ENCODE measurements around the gene MYOZ3. TPM values are rescaled to one million over a fixed set of nuclear protein-coding genes. Genes with fewer than 3 reads are reported as not detected.

MYOZ3 gene
- total RNA-seq, 2 experiments from 2014 or later: 0.07 to 0.21 TPM

DNA sequence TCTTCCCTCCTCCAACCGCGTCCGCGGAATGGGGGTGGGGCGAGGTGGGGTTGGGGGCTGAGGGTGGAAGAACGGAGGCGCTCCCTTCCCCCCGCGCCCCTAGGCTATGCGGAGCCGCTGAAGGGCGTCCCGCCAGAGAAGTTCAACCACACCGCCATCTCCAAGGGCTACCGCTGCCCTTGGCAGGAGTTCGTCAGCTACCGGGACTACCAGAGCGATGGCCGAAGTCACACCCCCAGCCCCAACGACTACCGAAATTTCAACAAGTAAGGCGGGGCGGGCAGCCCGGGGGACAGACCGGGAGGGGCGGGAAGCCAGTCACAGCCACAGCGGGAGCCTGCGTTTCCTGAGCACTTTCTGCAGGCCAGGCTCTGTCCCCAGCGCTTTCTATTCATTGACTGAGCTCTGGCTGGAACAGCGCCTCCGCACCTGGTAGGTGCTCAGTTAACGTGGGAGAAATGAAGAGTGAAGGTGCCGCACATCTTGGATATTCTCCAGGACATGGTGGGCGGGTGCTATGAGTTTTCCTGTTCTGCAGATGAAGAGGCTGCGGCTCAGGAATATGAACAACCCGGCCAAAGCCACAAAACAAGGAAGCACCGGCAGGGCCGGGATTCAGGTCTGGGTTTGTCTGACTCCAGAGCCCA, 11.3 kb downstream of the MYOZ3 start:
- Mint-ChIP-seq H3K4me3 (peak overlapping the region; percentile 68), H3K36me3 (no peaks in the 10 kb centered on the region), H3K9me3 (no peaks in the 10 kb centered on the region), H3K4me1 (ENCODE audit: low read depth) (no peaks in the 10 kb centered on the region), H3K27me3 (peaks cover 18% of the 10 kb centered on the region), H3K27ac (no peak overlapping the region)
- ChIA-PET CTCF (interaction anchor here (0.6 to 1.3 kb wide), 3 partner anchors 15 to 126 kb away, joined by 3 to 5 read pairs (median 4); no protein-coding TSS in a partner anchor), POLR2A (interaction anchor here (1.2 kb wide), 1 partner anchor 21 kb away, joined by 3 read pairs; no protein-coding TSS in a partner anchor)
- peak; percentile 46 for DNase-seq
- intact Hi-C loops (cut with micrococcal nuclease): no loop called here

- Mint-ChIP-seq H3K36me3 (no peaks in the 10 kb centered on the region), H3K4me3 (peak overlapping the region; percentile 68), H3K9me3 (no peaks in the 10 kb centered on the region), H3K4me1 (ENCODE audit: low read depth) (no peaks in the 10 kb centered on the region), H3K27me3 (peaks cover 18% of the 10 kb centered on the region), H3K27ac (no peak overlapping the region)
- ChIA-PET CTCF (interaction anchor here (0.6 to 1.3 kb wide), 3 partner anchors 15 to 127 kb away, joined by 3 to 5 read pairs (median 3); partner anchors contain the start of gene RBM22), POLR2A (interaction anchor here (1.2 kb wide), 1 partner anchor 21 kb away, joined by 3 read pairs; no protein-coding TSS in a partner anchor)
- intact Hi-C loops (cut with micrococcal nuclease): no loop called here
- DNase-seq: no peak
Measured at GRCh38 chr5:150672884-150673275, 11.8 kb downstream of the MYOZ3 start.

GRCh38 chr5:150674341-150674821, 13.3 kb downstream of the MYOZ3 start:
- H3K36me3 Mint-ChIP-seq: no peaks in the 10 kb centered on the region
- H3K4me3 Mint-ChIP-seq: no peak overlapping the region
- intact Hi-C loops (cut with micrococcal nuclease): no loop called here
- H3K4me1 Mint-ChIP-seq (ENCODE audit: low read depth): no peaks in the 10 kb centered on the region
- DNase-seq: no peak
- H3K27ac Mint-ChIP-seq: no peak overlapping the region
- no peaks in the 10 kb centered on the region for H3K9me3 Mint-ChIP-seq
- ChIA-PET POLR2A (no interaction called here), CTCF (no interaction called here)
- peaks cover 18% of the 10 kb centered on the region for H3K27me3 Mint-ChIP-seq

DNA sequence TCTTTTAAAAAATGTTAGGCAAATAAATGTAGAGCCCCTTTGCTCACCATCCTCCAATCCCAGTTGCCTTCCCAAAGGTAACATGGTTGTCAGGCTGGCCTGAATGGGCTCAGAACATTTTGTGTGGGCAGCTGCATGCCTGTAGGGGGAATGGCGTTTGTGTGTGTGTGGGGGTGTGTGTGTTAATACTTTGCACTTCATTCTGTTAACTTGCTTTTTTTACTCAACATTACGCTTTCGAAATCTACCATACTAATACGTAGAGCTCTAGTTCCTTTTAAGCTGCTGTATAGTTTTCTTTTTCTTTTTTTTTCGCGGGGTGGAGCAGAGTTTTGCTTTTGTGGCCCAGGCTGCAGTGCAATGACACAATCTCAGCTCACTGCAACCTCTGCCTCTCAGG, 14.0 kb downstream of the MYOZ3 start:
- Mint-ChIP-seq H3K27ac (no peak overlapping the region), H3K27me3 (peaks cover 15% of the 10 kb centered on the region), H3K4me3 (no peak overlapping the region), H3K9me3 (no peaks in the 10 kb centered on the region), H3K4me1 (ENCODE audit: low read depth) (no peaks in the 10 kb centered on the region), H3K36me3 (no peaks in the 10 kb centered on the region)
- DNase-seq: no peak
- CTCF ChIA-PET: no interaction called here
- intact Hi-C loops (cut with micrococcal nuclease): no loop called here
- POLR2A ChIA-PET: no interaction called here

DNA sequence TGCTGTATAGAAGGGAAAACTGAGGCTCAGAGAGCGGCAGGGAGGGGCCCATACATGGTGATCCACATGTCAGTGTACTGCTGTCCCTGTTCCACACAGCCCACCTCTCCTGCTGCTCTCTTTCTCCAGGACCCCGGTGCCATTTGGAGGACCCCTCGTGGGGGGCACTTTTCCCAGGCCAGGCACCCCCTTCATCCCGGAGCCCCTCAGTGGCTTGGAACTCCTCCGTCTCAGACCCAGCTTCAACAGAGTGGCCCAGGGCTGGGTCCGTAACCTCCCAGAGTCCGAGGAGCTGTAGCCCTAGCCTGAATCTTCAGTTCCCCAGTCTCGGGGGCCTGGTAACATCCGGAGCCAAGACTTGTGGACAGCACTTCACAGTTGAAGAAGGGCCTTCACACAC, 15.5 kb downstream of the MYOZ3 start:
- Mint-ChIP-seq H3K4me1 (ENCODE audit: low read depth) (no peaks in the 10 kb centered on the region), H3K27ac (no peak overlapping the region), H3K36me3 (peaks cover 5% of the 10 kb centered on the region), H3K27me3 (peaks cover 1% of the 10 kb centered on the region), H3K4me3 (no peak overlapping the region), H3K9me3 (no peaks in the 10 kb centered on the region)
- intact Hi-C loops (cut with micrococcal nuclease): no loop called here
- CTCF ChIA-PET: no interaction called here
- DNase-seq: no peak
- POLR2A ChIA-PET: no interaction called here

DNA sequence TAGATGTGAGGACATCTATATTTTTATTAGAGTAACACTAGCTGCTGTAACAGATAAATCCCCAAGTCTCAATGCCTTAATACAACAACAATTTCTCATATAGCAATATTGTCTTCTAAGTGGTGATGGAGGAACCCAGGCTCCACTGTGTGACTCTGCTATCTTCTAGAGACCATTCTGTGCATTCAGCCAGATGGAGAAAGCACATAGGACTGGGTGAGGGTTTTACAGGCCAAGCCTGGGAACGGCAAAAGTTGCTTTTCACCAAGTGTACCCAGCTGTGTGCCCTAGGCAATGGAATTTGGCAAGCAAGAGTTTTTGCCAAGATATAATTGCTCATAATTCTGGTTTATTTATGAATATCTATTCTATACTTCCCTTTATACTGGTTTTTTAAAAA, 28.1 kb downstream of the MYOZ3 start:
- POLR2A ChIA-PET: no interaction called here
- no peak for DNase-seq
- Mint-ChIP-seq H3K4me1 (ENCODE audit: low read depth) (no peaks in the 10 kb centered on the region), H3K36me3 (peaks cover 29% of the 10 kb centered on the region), H3K4me3 (no peak overlapping the region), H3K27ac (no peak overlapping the region), H3K27me3 (no peaks in the 10 kb centered on the region), H3K9me3 (no peaks in the 10 kb centered on the region)
- CTCF ChIA-PET: no interaction called here
- intact Hi-C loops (cut with micrococcal nuclease): no loop called here

- H3K4me1 Mint-ChIP-seq (ENCODE audit: low read depth): no peaks in the 10 kb centered on the region
- ChIA-PET POLR2A (no interaction called here), CTCF (interaction anchor here (2.6 kb wide), 1 partner anchor 10 kb away, joined by 9 read pairs; the partner anchor contains the start of gene RBM22)
- DNase-seq: no peak
- H3K27ac Mint-ChIP-seq: no peak overlapping the region
- no peaks in the 10 kb centered on the region for H3K27me3 Mint-ChIP-seq
- H3K36me3 Mint-ChIP-seq: peaks cover 42% of the 10 kb centered on the region
- intact Hi-C loops (cut with micrococcal nuclease): no loop called here
- H3K9me3 Mint-ChIP-seq: no peaks in the 10 kb centered on the region
- no peak overlapping the region for H3K4me3 Mint-ChIP-seq
Measured at GRCh38 chr5:150690760-150691159, 29.7 kb downstream of the MYOZ3 start.

GRCh38 chr5:150692276-150692675, 31.2 kb downstream of the MYOZ3 start:
- CTCF ChIA-PET: interaction anchor here (1.2 to 2.6 kb wide), 2 partner anchors 9 to 110 kb away, joined by 3 to 9 read pairs; partner anchors contain the start of gene RBM22
- no peak for DNase-seq
- POLR2A ChIA-PET: no interaction called here
- H3K36me3 Mint-ChIP-seq: peaks cover 44% of the 10 kb centered on the region
- no peak overlapping the region for H3K4me3 Mint-ChIP-seq
- intact Hi-C loops (cut with micrococcal nuclease): no loop called here
- no peaks in the 10 kb centered on the region for H3K27me3 Mint-ChIP-seq
- no peaks in the 10 kb centered on the region for H3K4me1 Mint-ChIP-seq (ENCODE audit: low read depth)
- no peaks in the 10 kb centered on the region for H3K9me3 Mint-ChIP-seq
- no peak overlapping the region for H3K27ac Mint-ChIP-seq

GRCh38 chr5:150694612-150695011, 33.6 kb downstream of the MYOZ3 start:
- no peak for DNase-seq
- CTCF ChIA-PET: interaction anchor here (1.5 kb wide), 1 partner anchor 84 kb away, joined by 3 read pairs; the partner anchor contains the start of gene SMIM3
- no peaks in the 10 kb centered on the region for H3K9me3 Mint-ChIP-seq
- no peaks in the 10 kb centered on the region for H3K4me1 Mint-ChIP-seq (ENCODE audit: low read depth)
- POLR2A ChIA-PET: interaction anchor here (1.4 kb wide), 1 partner anchor 17 kb away, joined by 3 read pairs; no protein-coding TSS in a partner anchor
- intact Hi-C loops (cut with micrococcal nuclease): no loop called here
- no peak overlapping the region for H3K27ac Mint-ChIP-seq
- H3K27me3 Mint-ChIP-seq: no peaks in the 10 kb centered on the region
- peaks cover 55% of the 10 kb centered on the region for H3K36me3 Mint-ChIP-seq
- H3K4me3 Mint-ChIP-seq: no peak overlapping the region

DNA sequence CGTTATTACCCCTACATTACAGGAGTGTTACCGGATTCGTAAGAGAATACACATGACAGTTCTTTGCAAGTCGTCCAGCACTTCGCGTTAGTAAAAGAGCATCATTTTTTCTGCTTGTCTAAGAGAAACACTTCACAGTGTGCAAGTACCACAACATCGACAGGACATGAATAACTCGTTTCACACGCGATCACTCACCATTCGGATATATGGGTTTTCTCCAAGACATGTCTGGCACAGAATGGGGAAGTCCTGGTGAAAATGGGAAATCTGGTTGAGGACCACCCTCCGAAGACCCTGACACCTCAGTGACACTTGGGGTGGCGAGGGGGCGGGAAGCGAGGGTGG, 39.2 kb downstream of the MYOZ3 start:
- Mint-ChIP-seq H3K27ac (no peak overlapping the region), H3K9me3 (no peaks in the 10 kb centered on the region), H3K4me3 (no peak overlapping the region), H3K27me3 (no peaks in the 10 kb centered on the region), H3K4me1 (ENCODE audit: low read depth) (peaks cover 7% of the 10 kb centered on the region), H3K36me3 (peaks cover 27% of the 10 kb centered on the region)
- ChIA-PET POLR2A (interaction anchor here (0.6 to 2.9 kb wide), 9 partner anchors 26 to 251 kb away, joined by 3 to 25 read pairs (median 4); partner anchors contain the start of genes DCTN4, IRGM, RPS14 and SMIM3), CTCF (interaction anchor here (0.6 to 3.5 kb wide), 25 partner anchors 9 to 1072 kb away, joined by 3 to 38 read pairs (median 6); partner anchors contain the start of genes DCTN4, G3BP1, IRGM and RPS14)
- DNase-seq: no peak
- intact Hi-C loops (cut with micrococcal nuclease): loop anchor here (1.0 to 5.0 kb wide), 5 partner anchors 79 to 452 kb away; no protein-coding TSS in a partner anchor

DNA sequence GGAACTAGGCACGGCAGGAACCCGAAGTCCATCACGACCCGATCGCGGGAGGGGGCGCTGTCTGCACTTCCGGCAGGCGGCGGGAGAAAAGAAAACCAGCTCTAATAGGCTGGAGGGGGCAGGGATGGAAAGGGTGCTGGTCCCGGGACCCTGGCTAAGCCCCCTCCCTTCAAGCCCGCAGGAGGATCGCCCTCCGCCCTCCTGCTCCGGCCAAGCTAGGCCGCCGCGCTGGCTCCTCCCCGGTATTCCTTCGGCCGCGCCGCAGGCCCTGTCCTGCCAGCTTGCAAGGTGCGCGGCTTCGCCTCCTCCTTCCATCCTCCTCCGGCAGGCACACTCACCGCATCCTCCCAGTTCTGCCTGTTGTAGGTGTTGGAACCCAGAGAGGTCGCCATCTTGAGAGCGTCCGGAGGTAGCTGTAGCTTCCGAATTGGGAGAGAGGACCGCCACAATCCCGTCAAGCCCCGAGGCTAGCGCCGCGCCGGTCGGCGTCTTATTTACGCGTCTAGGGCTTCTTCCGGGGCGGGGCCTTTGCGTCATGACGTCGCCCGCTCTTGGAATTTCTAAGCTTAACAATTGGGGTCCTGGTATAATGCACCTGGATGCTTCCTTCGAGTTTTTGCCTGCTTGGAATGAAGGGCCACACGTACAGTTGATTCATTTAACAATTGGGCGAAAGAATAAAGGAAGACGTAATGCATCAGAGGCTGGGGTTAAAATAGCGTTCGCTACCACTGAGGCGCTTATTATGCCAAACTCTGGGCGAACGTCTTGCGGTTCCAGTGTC, 39.7 kb downstream of the MYOZ3 start, which contains the start of gene RBM22:
TSS of gene RBM22 (minus strand) at position 469 of the 784 bp plus-strand sequence. CDS start at position 392, 77 bp downstream.
- H3K27ac Mint-ChIP-seq: no peak within 1 kb of the TSS
- H3K4me1 Mint-ChIP-seq (ENCODE audit: low read depth): peaks cover 7% of the 10 kb centered on the region

More for the DNA sequence above, 39.7 kb downstream of the MYOZ3 start, which contains the start of gene RBM22:
- intact Hi-C loops (cut with micrococcal nuclease): loop anchor here (1.0 to 5.0 kb wide), 11 partner anchors 42 to 452 kb away; no protein-coding TSS in a partner anchor
- Mint-ChIP-seq H3K27me3 (no peaks in the 10 kb centered on the region), H3K36me3 (peaks cover 22% of the 10 kb centered on the region), H3K9me3 (no peaks in the 10 kb centered on the region), H3K4me3 (no peak within 1 kb of the TSS)
- CTCF ChIA-PET: interaction anchor here (0.6 to 3.5 kb wide), 30 partner anchors 8 to 1071 kb away, joined by 3 to 38 read pairs (median 5); partner anchors contain the start of genes DCTN4, G3BP1, IRGM and RPS14
- DNase-seq: peak; percentile 95
- POLR2A ChIA-PET: interaction anchor here (0.9 to 2.9 kb wide), 12 partner anchors 18 to 552 kb away, joined by 3 to 25 read pairs (median 4); partner anchors contain the start of genes DCTN4, GM2A, IRGM and RPS14

Data from activated CD4-positive, alpha-beta memory T cell treated with anti-CD3 and anti-CD28 coated beads for 36 hours (primary cell).